NCI-H748 (cell line): Measurements from ENCODE around the gene DBF4B.
"Not testable (repeated sequence)": the region's sequence is repeated elsewhere in the genome, so short reads cannot be mapped to it uniquely, and the experiment has no call there.

Experiments used
- DNase-seq: peaks from one replicate; lab custom pipeline; 2025; ENCODE audit not compliant: unreplicated experiment; lab: John Stamatoyannopoulos, UW

Gene DBF4B

GRCh38 chr17:44726121-44726520 is 17.7 kb downstream of the DBF4B start:
- not testable (repeated sequence) for DNase-seq

GRCh38 chr17:44733753-44734152 is 25.3 kb downstream of the DBF4B start:
- DNase-seq, result peak; percentile 12

GRCh38 chr17:44734272-44734671 is 25.8 kb downstream of the DBF4B start:
- no peak for DNase-seq

- no peak for DNase-seq
These were observed 28.2 kb downstream of the DBF4B start for GRCh38 chr17:44736551-44737240.

GRCh38 chr17:44738214-44738906 is 29.9 kb downstream of the DBF4B start:
- DNase-seq, result no peak

GRCh38 chr17:44741316-44741715 is 32.9 kb downstream of the DBF4B start:
- no peak for DNase-seq

- no peak for DNase-seq
These were observed 36.8 kb downstream of the DBF4B start for GRCh38 chr17:44745301-44745700.

- not testable (repeated sequence) for DNase-seq
These were observed 37.3 kb downstream of the DBF4B start for GRCh38 chr17:44745738-44746137.

- no peak for DNase-seq
These were observed 39.1 kb downstream of the DBF4B start for GRCh38 chr17:44747566-44747965.

- DNase-seq, result no peak
These were observed 40.9 kb downstream of the DBF4B start for GRCh38 chr17:44749076-44749979.

- no peak for DNase-seq
These were observed 41.5 kb downstream of the DBF4B start for GRCh38 chr17:44749980-44750318.

GRCh38 chr17:44751331-44751730 is 42.9 kb downstream of the DBF4B start:
- DNase-seq, result no peak

GRCh38 chr17:44751806-44752205 is 43.3 kb downstream of the DBF4B start:
- no peak for DNase-seq

GRCh38 chr17:44752953-44753861 is 44.7 kb downstream of the DBF4B start:
- DNase-seq, result no peak

- no peak for DNase-seq
These were observed 45.8 kb downstream of the DBF4B start for GRCh38 chr17:44754276-44754675.

- DNase-seq, result not testable (repeated sequence)
These were observed 46.7 kb downstream of the DBF4B start for GRCh38 chr17:44755180-44755579.

GRCh38 chr17:44757045-44757917 is 48.8 kb downstream of the DBF4B start:
- no peak for DNase-seq

- DNase-seq, result no peak
These were observed 49.5 kb downstream of the DBF4B start for GRCh38 chr17:44757918-44758413.

- peak; percentile 28 for DNase-seq
These were observed 50.1 kb downstream of the DBF4B start, which contains the start of gene ADAM11 for GRCh38 chr17:44758414-44759085. TSS of gene ADAM11 (plus strand) at chr17:44758988. CDS start at chr17:44759200, 212 bp downstream.
